ENCODE results near the gene ANO5. TPM values are rescaled to one million over a fixed set of nuclear protein-coding genes. Genes with fewer than 3 reads are reported as not detected.

Gene ANO5
- total and polyA plus RNA-seq, 2 donors (not counting 1 experiment from before 2014, with no cell fraction given): 0.06 to 4.1 TPM

DNA sequence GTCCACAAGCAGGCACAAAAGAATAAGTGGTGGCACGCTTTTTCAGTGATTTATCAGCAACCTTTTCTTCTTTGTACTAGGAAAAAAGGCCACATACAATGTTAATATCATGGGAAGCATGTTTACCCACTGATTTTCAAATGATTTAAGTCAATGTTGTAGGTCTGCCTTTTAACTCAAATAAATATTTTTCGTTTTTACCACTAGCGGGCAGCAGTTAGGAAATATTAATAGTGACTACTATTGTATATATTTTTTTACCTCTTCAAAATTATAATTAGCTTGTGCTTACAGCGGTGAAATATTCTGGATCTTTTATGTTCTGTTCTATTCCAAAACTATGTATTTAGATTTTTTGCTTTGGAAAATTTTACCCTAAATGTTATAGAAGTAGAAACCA is 138.9 kb downstream of the ANO5 start:
- Histone ChIP-seq H2AFZ (ENCODE audit: low read length) (no peak overlapping the region), H3K27ac (ENCODE audit: insufficient read depth, low read length) (no peak overlapping the region), H3K79me2 (ENCODE audit: control insufficient read depth, insufficient read depth, low read length) (no peaks in the 10 kb centered on the region), H3K4me1 (ENCODE audit: control insufficient read depth, extremely low read depth, insufficient read depth, low read length) (no peaks in the 10 kb centered on the region), H3K27me3 (ENCODE audit: control insufficient read depth, insufficient read depth, low read length) (no peaks in the 10 kb centered on the region), H3K4me3 (replicated peaks in 1 of 4; ENCODE audit: control extremely low read depth in 1 of 4, insufficient read depth in 1 of 4, low read depth in 3 of 4, low read length in 4 of 4) (no peak overlapping the region), H3K36me3 (ENCODE audit: control insufficient read depth, insufficient read depth, low read length) (no peaks in the 10 kb centered on the region), H3K4me2 (ENCODE audit: extremely low read depth, insufficient read depth, low read length) (no peak overlapping the region), H3K9ac (ENCODE audit: insufficient read depth, low read length) (no peak overlapping the region), H3K9me3 (ENCODE audit: control insufficient read depth, insufficient read depth, low read depth, low read length) (no peaks in the 10 kb centered on the region), H4K20me1 (ENCODE audit: control insufficient read depth, extremely low read depth, insufficient read depth, low read length) (no peaks in the 10 kb centered on the region)
- no peak for DNase-seq (ENCODE audit: low read depth in 2 of 2)
- TF ChIP-seq EZH2 (IDR thresholded peaks at IDR 0.05; ENCODE audit: low read length, missing control alignments): no peak
- TF ChIP-seq, protein P1, sequence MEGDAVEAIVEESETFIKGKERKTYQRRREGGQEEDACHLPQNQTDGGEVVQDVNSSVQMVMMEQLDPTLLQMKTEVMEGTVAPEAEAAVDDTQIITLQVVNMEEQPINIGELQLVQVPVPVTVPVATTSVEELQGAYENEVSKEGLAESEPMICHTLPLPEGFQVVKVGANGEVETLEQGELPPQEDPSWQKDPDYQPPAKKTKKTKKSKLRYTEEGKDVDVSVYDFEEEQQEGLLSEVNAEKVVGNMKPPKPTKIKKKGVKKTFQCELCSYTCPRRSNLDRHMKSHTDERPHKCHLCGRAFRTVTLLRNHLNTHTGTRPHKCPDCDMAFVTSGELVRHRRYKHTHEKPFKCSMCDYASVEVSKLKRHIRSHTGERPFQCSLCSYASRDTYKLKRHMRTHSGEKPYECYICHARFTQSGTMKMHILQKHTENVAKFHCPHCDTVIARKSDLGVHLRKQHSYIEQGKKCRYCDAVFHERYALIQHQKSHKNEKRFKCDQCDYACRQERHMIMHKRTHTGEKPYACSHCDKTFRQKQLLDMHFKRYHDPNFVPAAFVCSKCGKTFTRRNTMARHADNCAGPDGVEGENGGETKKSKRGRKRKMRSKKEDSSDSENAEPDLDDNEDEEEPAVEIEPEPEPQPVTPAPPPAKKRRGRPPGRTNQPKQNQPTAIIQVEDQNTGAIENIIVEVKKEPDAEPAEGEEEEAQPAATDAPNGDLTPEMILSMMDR (conservative IDR thresholded peaks at IDR 0.05 in 1 of 2, IDR thresholded peaks at IDR 0.05 in 1 of 2; ENCODE audit: low read depth in 1 of 2, low read length in 2 of 2): no peak

Other genes starting within 250 kb of the ANO5 start
- gene SLC17A6, start 145.3 kb downstream of the ANO5 start, total RNA-seq: not detected in 2 replicates
- not detected in 2 replicates for gene SLC17A6, start 145.3 kb downstream of the ANO5 start, polyA plus RNA-seq

Data from fibroblast of lung (primary cell).